NCI-H69 (cell line): Measurements from ENCODE around the gene ATG5.

Source experiments
- DNase-seq: peaks from one replicate; lab custom pipeline; 2025; lab: John Stamatoyannopoulos, UW

The ATG5 gene

DNA sequence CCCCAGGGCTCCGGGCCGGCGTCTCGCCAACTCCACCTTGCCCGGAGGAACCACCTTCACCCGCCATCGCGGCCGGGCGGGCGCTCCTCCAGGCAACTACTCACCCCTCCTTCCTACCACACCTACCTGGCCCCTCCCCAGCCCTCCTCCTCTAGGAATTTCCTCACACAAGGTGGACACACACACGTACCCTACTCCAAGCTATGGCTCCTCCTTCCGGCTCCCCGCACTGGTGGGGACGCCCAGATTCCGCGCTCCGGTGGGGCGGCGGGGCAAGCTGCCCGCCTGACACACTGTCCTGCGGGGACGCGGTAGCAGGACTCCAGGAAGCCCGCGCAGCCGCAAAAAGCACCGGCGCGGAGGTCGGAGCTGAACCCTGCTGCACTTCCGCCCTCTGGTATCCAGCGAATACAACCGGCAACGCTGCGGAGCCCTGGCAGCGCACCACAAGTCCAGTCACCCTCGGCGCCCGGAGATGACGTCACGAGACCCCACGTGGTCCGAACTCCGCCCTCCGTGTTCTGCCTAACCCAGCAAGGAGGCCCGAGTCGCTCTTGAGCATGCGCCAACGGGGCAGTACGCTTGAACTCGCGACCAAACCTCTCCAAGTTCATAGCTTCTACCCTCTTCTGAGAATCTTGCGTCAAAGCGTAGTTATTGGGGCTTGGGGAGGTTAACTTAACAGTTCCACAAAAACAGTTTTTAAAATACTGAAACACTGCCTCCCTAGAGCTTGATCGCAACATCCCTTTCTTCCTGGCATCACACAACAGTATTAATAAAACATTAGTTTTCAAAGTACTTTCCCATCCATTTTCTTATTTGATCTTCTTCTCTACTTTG lies at the start of gene ATG5:
ATG5 (minus strand) TSS at position 425 of the 843 bp plus-strand sequence. CDS start 9,552 bp downstream, outside the sequence.
- DNase-seq = peak; percentile 99

DNA sequence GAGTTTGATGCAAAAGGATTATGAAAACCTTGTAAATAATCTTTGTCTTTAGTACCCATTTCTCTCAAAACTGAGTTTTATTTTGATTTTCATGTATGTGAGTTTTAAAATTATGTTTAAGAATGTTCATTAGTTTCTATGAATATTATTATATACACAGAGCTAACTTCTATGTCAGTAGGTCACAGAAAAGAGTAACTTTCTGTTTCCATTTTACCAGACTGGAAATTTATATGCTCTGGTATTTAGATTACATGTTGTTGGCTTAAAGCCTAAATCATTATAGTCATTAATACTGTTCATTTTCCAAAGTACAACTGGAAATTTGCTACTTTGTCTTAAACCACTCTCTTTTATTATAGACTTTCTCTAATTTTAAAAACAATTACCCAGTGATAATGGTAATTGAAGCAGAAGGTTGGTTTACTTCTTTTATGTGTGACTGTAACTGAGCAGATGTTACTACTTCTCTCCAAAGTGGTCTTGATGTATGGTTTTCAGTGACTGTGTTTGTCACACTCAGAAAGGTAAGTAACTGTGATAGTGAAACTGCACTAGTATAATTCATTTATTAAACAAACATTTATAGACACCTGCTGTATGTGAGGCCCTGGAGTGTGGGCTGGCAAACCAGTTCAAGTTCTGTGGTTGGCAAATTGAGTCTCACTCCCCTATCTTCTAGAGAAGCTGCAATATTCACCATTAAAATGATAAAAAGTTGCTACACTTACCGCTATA lies 48.1 kb upstream of the ATG5 start:
- no peak for DNase-seq

- DNase-seq = no peak
These were observed 47.4 kb upstream of the ATG5 start for GRCh38 chr6:106372838-106373501.

GRCh38 chr6:106370639-106371038 lies 45.1 kb upstream of the ATG5 start:
- no peak for DNase-seq

GRCh38 chr6:106369739-106370138 lies 44.2 kb upstream of the ATG5 start:
- DNase-seq = no peak

GRCh38 chr6:106363401-106364138 lies 38.0 kb upstream of the ATG5 start:
- no peak for DNase-seq

GRCh38 chr6:106360989-106361430 lies 35.5 kb upstream of the ATG5 start:
- DNase-seq = peak; percentile 63

DNA sequence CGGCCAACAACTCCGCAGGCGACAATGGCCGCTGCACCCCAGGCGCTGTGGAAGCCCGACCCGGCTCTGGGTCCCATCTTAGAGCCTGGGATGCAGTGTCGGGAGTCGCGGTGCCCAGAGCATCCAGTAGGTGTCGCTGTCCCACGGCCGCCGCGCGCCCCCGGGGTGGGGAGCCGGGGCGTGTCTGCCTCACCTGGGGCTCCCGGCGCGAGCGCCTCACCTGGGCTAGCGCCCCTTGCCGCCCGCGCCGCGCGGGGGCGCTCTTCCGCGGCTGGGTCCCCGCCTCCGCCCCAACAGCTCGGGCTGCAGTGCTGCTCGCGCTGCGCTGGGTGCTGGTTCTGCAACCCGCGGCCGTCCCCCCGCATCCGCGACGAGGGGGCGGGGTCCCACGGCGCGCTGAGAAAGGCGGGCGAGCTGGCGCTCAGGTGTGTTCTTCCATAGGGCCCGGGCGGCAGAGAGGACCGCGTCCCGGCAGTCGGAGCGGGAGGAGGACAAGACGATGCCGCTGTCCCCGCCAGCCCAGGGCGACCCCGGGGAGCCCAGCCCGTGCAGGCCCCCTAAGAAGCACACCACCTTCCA lies 34.9 kb upstream of the ATG5 start, which contains the start of gene CRYBG1:
CRYBG1 (plus strand) TSS at position 308 of the 579 bp plus-strand sequence; CDS start at position 500, 192 bp downstream.
- DNase-seq = peak; percentile 91

GRCh38 chr6:106359959-106360409 lies 34.4 kb upstream of the ATG5 start:
- DNase-seq = no peak

DNA sequence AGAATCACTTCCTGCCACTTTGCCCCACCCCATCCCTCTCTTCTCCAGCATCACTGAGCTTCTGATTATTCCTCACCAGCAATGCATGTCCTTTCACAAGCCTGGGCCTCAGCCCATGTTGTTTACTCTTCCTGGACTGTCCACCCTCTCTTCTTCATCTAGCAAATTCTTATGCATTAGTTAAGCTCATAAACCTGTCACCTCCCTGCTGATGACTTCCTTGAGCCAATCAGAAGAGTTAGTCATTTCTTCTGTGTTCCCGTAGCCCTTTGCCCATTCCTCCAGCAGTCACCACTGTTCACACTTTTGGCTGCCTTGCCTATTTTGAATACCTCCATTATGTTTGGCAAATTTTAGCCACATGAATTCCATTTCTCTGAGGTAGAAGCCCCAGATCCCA lies 30.8 kb upstream of the ATG5 start:
- DNase-seq = no peak

GRCh38 chr6:106347219-106347618 lies 21.7 kb upstream of the ATG5 start:
- DNase-seq = peak; percentile 71

- DNase-seq = peak; percentile 90
These were observed 13.9 kb upstream of the ATG5 start for GRCh38 chr6:106339334-106340029.

DNA sequence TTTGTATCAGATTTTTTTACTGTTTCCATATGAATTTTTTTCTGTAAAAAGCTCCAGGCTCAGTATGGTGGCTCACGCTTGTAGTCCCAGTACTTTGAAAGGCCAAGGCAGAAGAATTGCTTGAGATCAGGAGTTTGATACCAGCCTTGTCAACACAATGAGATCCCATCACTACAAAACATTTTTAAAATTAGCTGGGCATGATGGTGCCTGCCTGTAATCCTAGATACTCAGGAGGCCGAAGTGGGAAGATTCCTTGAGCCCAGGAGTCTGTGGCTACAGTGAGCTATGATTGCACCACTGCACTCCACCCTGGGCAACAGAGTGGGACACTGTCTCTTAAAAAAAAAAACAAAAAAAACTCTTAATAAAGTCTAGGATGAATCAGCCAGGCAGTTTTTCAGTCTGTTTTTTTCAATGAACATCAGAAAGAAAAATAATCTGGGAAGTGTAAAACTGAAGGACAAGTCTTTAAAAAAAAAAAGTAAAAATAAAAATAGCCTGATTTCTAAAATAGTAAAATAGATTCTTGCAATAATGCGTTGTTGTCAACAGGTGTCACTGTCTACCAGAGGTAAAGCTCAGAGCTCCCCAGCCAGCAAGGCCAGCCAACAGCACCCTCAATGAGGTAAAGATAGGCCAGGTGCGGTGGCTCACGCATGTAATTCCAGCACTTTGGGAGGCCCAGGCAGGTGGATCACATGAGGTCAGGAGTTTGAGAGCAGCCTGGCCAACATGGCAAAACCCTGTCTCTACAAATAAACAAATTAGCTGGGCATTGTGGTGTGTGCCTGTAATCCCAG lies 9.3 kb upstream of the ATG5 start:
- peak; percentile 77 for DNase-seq

DNA sequence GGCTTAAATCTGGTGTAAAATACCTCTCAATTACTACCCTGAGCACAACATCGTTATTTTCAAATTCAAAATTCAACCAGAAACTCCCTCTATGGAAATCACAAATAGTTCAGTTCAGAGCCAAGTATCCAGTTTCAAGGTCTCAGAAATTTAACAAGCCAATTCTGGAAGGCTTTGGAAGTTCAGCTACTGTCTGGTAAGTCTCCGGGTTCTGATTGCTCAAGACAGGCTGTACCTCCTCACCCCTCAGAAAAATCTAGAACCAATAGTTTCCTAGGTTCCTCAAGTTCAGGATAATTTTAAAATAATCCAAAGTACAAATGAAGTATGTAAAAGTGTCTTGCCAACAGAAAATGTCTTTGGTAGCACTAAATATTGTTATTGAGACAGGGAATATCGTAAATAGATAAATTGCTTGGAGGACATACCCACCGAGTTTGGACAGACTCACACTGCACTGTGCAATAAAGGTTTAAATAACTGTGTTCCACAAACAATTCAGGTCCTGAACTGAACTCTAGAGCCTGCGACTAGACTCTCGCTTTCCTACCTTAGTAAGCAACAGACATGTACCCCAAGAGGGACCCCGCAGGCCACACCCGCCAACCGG lies 729 bp downstream of the ATG5 start:
- DNase-seq = peak; percentile 21

DNA sequence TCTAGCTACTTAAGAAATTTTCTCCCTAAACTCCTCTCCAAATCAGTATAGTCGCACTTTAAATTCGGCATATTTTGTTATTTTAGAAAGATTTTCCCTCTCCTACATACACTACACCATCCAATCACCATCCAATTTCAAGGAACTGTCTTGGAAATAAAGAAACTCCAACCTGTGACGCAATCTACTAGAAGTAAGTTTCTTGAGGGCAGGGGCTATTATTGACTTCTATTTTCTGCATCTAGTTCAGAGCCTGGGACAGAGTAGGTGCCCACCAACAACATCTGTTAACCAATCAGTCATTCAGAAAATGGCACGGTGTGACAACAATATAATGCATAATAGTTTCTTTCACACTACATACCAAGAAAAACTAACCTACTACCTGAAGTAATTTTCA lies 3.6 kb downstream of the ATG5 start:
- DNase-seq = no peak

- DNase-seq = no peak
These were observed 6.7 kb downstream of the ATG5 start for GRCh38 chr6:106318851-106319250.

DNA sequence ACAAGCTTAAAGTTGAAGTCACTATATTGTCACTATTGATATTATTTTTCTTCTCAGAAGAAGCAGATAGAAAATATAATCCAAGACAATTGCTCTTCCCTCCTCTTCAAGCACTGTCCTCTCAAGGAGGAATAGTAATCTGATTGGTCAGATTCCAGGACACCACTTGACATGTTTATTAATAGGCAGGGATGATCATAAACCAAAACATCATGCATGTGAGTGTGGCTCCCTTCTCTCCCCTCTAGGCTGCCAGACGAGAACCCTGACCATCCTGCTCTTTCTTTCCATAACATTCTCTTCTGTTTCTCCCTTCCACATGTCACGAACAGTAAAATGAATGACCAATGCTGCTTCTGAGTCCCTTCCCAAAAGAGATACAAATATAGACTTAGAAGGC lies 7.5 kb downstream of the ATG5 start:
- DNase-seq = no peak

- no peak for DNase-seq
These were observed 9.2 kb downstream of the ATG5 start for GRCh38 chr6:106316375-106316766.

DNA sequence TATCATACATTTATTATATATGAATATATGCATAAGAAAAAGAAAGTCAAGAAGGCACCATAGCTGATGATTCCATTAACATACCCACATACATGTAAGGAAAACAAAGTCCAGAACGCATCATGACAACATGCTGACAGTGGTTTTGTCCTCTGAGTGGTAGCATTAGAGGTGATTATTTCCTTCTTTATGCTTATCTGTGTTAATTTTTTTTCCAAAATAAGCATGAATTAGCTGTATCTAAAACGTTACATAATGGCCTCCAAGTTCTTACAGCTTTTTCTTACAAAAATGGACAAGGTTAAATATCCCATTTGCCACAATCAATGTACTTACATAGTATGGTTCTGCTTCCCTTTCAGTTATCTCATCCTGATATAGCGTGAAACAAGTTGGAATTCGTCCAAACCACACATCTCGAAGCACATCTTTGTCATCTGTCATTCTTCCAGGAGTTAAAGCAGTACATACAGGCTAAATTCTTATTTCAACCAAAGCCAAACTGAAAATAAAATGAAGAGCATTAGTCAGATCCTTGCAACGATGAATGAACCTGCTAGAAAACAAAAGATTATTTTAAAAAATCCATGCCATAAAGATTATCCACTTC lies 9.7 kb downstream of the ATG5 start:
- DNase-seq = no peak
